HEK293 (cell line): ENCODE results near the gene MAL.

Experiments used
- CTCF ChIA-PET: fragments of 350-600 bp; formaldehyde crosslinking; extraction: SDS; loops from one replicate; lab custom pipeline; 2021; ENCODE audit warnings: antibody characterized with exemption; lab: Yijun Ruan, JAX
- POLR2A ChIA-PET: fragments of 300-600 bp; formaldehyde crosslinking; extraction: SDS; loops from one replicate; lab custom pipeline; 2020; ENCODE audit warnings: antibody characterized with exemption, inconsistent platforms; lab: Yijun Ruan, JAX
- H3K27ac ChIP-seq: fragments of 200-500 bp; sonication (Bioruptor generic); 2 replicates; pipeline ENCODE4 v1.5.1; 2014; ENCODE audit warnings: low read depth, low read length, control low read depth, inconsistent platforms; ENCODE audit errors: extremely low read depth
- H3K36me3 ChIP-seq, 2 experiments: fragments of 200-500 bp in 1 of 2; sonication (Bioruptor generic) in 1 of 2; 1 replicate in 1 of 2; 2 replicates in 1 of 2; pipeline ENCODE4 v1.5.1; 2014 to 2017; ENCODE audit warnings: inconsistent platforms in 2 of 2, low read length in 2 of 2; ENCODE audit not compliant: control insufficient read depth in 2 of 2, insufficient read depth in 1 of 2
- H3K4me1 ChIP-seq: fragments of 200-500 bp; sonication (Bioruptor generic); 2 replicates; pipeline ENCODE4 v1.5.1; 2014; ENCODE audit warnings: mild to moderate bottlenecking, low read length, inconsistent platforms; ENCODE audit not compliant: control insufficient read depth, insufficient read depth
- H3K4me3 ChIP-seq: 2 replicates; pipeline ENCODE4 v1.5.1; 2011; ENCODE audit warnings: low read depth, mild to moderate bottlenecking, control low read depth, low read length, moderate library complexity
- H3K9me3 ChIP-seq: fragments of 200-500 bp; sonication (Bioruptor generic); 2 replicates; pipeline ENCODE4 v1.5.1; 2014; ENCODE audit warnings: low read depth, low read length, inconsistent platforms; ENCODE audit not compliant: control insufficient read depth, insufficient read depth
- FEZF1 ChIP-seq: fragments of 450-650 bp; formaldehyde crosslinking; IDR thresholded peaks from 2 replicates; pipeline ENCODE4 v1.5.1; 2016; ENCODE audit warnings: missing biosample characterization, missing genetic modification characterization
- HIC1 ChIP-seq: fragments of 450-650 bp; formaldehyde crosslinking; IDR thresholded peaks from 2 replicates; pipeline ENCODE4 v1.5.1; 2016; ENCODE audit warnings: missing biosample characterization, missing genetic modification characterization
- HOXD13 ChIP-seq: sonication (generic); formaldehyde crosslinking; IDR thresholded peaks from 2 replicates; pipeline ENCODE4 v1.8.0; 2022; ENCODE audit warnings: missing genetic modification reagents, borderline replicate concordance
- KLF16 ChIP-seq: fragments of 450-650 bp; formaldehyde crosslinking; IDR thresholded peaks from 2 replicates; pipeline ENCODE4 v1.5.1; 2017; ENCODE audit warnings: missing biosample characterization, missing genetic modification characterization
- PRDM2 ChIP-seq: fragments of 450-650 bp; formaldehyde crosslinking; IDR thresholded peaks from 2 replicates; pipeline ENCODE4 v1.5.1; 2016; ENCODE audit warnings: missing biosample characterization, missing genetic modification characterization, borderline replicate concordance
- REPIN1 ChIP-seq: fragments of 450-650 bp; formaldehyde crosslinking; IDR thresholded peaks from 2 replicates; pipeline ENCODE4 v1.5.1; 2017; ENCODE audit warnings: missing biosample characterization, missing genetic modification characterization, low read depth
- ZFP3 ChIP-seq: fragments of 450-650 bp; formaldehyde crosslinking; IDR thresholded peaks from 2 replicates; pipeline ENCODE4 v1.5.1; 2016; ENCODE audit warnings: low read depth, missing biosample characterization, missing genetic modification characterization
- ZNF132 ChIP-seq: fragments of 450-650 bp; formaldehyde crosslinking; IDR thresholded peaks from 2 replicates; pipeline ENCODE4 v1.5.1; 2017; ENCODE audit warnings: missing biosample characterization, missing genetic modification characterization, borderline replicate concordance
- ZNF146 ChIP-seq: fragments of 450-650 bp; formaldehyde crosslinking; IDR thresholded peaks from 2 replicates; pipeline ENCODE4 v1.5.1; 2016; ENCODE audit warnings: missing biosample characterization, missing genetic modification characterization
- ZNF174 ChIP-seq: fragments of 450-650 bp; formaldehyde crosslinking; IDR thresholded peaks from 2 replicates; pipeline ENCODE4 v1.5.0; 2017; ENCODE audit warnings: missing biosample characterization, mild to moderate bottlenecking, missing genetic modification characterization
- ZNF18 ChIP-seq: fragments of 450-650 bp; formaldehyde crosslinking; IDR thresholded peaks from 2 replicates; pipeline ENCODE4 v1.5.1; 2016; ENCODE audit warnings: missing biosample characterization, missing genetic modification characterization
- ZNF223 ChIP-seq: fragments of 450-650 bp; formaldehyde crosslinking; IDR thresholded peaks from 2 replicates; pipeline ENCODE4 v1.5.1; 2016; ENCODE audit warnings: missing biosample characterization, missing genetic modification characterization
- ZNF248 ChIP-seq: fragments of 450-650 bp; formaldehyde crosslinking; IDR thresholded peaks from 2 replicates; pipeline ENCODE4 v1.5.1; 2017; ENCODE audit warnings: missing biosample characterization, missing genetic modification characterization
- ZNF580 ChIP-seq: fragments of 450-650 bp; formaldehyde crosslinking; IDR thresholded peaks from 2 replicates; pipeline ENCODE4 v1.5.1; 2016; ENCODE audit warnings: missing biosample characterization, missing genetic modification characterization
- ZNF645 ChIP-seq: fragments of 450-650 bp; formaldehyde crosslinking; IDR thresholded peaks from 2 replicates; pipeline ENCODE4; 2016; ENCODE audit warnings: missing biosample characterization, missing genetic modification characterization
- ZNF664 ChIP-seq: fragments of 450-650 bp; formaldehyde crosslinking; IDR thresholded peaks from 2 replicates; pipeline ENCODE4 v1.5.1; 2016; ENCODE audit warnings: missing biosample characterization, missing genetic modification characterization
- ZNF704 ChIP-seq: fragments of 450-650 bp; formaldehyde crosslinking; IDR thresholded peaks from 2 replicates; pipeline ENCODE4 v1.5.1; 2016; ENCODE audit warnings: missing biosample characterization, missing genetic modification characterization
- ZNF776 ChIP-seq: fragments of 450-650 bp; formaldehyde crosslinking; IDR thresholded peaks from 2 replicates; pipeline ENCODE4 v1.5.0; 2017; ENCODE audit warnings: missing biosample characterization, missing genetic modification characterization, borderline replicate concordance
- ZXDB ChIP-seq: fragments of 450-650 bp; formaldehyde crosslinking; IDR thresholded peaks from 2 replicates; pipeline ENCODE4 v1.5.1; 2016; ENCODE audit warnings: missing biosample characterization, missing genetic modification characterization

Gene MAL

GRCh38 chr2:95018301-95018700, 7.2 kb upstream of the MAL start (continued):
- TF ChIP-seq ZFP3 (no peak), ZNF645 (tag by site-specific recombination) (no peak), FEZF1 (tag by site-specific recombination) (no peak), ZNF223 (no peak), ZNF704 (tag by site-specific recombination) (no peak), KLF16 (tag by site-specific recombination) (no peak), ZNF174 (tag by site-specific recombination) (no peak)

- ChIA-PET POLR2A (no interaction called here), CTCF (interaction anchor here (0.5 to 0.8 kb wide), 3 partner anchors 61 to 209 kb away, joined by 3 read pairs; no protein-coding TSS in a partner anchor)
These were observed 6.5 kb upstream of the MAL start for GRCh38 chr2:95018861-95019550.

More at GRCh38 chr2:95018861-95019550, 6.5 kb upstream of the MAL start:
- H3K36me3 ChIP-seq, result no peaks in the 10 kb centered on the region
- H3K4me1 ChIP-seq, result no peaks in the 10 kb centered on the region
- no peaks in the 10 kb centered on the region for H3K9me3 ChIP-seq
- H3K4me3 ChIP-seq, result no peak overlapping the region
- TF ChIP-seq HOXD13 (CRISPR knock-in tag), result no peak
- no peak for TF ChIP-seq REPIN1 (tag by site-specific recombination)
- no peak for TF ChIP-seq ZNF664
- TF ChIP-seq ZNF132, result no peak
- TF ChIP-seq PRDM2, result no peak
- no peak for TF ChIP-seq ZNF248 (tag by site-specific recombination)
- no peak for TF ChIP-seq ZNF146 (tag by site-specific recombination)
- no peak for TF ChIP-seq ZNF580
- TF ChIP-seq ZNF645 (tag by site-specific recombination), result no peak
- no peak for TF ChIP-seq ZNF18 (tag by site-specific recombination)
- TF ChIP-seq ZXDB, result no peak
- TF ChIP-seq HIC1 (tag by site-specific recombination), result no peak
- TF ChIP-seq ZNF776 (tag by site-specific recombination), result no peak
- no peak overlapping the region for H3K27ac ChIP-seq
